PC-3 (cell line): ENCODE measurements around the gene OR5AK2. TPM values are rescaled to one million over a fixed set of nuclear protein-coding genes. Genes with fewer than 3 reads are reported as not detected.
"Not testable (repeated sequence)": the region's sequence is repeated elsewhere in the genome, so short reads cannot be mapped to it uniquely, and the experiment has no call there.

Source experiments
- ATAC-seq: fragments of 200-7000 bp; cut with Tn5 transposase; 2 replicates; pipeline ENCODE4 v1.9.1; 2020; ENCODE audit warnings: mild to moderate bottlenecking, moderate library complexity
- Bru-seq: library from RNA; stranded (reverse); fragments of 400-500 nt; gene quantifications from one replicate; lab custom pipeline; 2021; lab: Mats Ljungman, UMichigan
- BruChase-seq, 2 experiments: library from RNA; stranded (reverse); fragments of 400-500 nt; gene quantifications; one replicate each; lab custom pipeline; 2021; lab: Mats Ljungman, UMichigan
- BruUV-seq: library from RNA; stranded (reverse); fragments of 400-500 nt; replicated peaks from 2 replicates; lab custom pipeline; 2021; lab: Mats Ljungman, UMichigan
- CTCF ChIA-PET: fragments of 300-600 bp; sonication (Branson Sonifier 250); formaldehyde crosslinking; loops from one replicate; lab custom pipeline; 2022; ENCODE audit warnings: antibody characterized with exemption; lab: Charles Lee
- POLR2A ChIA-PET: fragments of 300-600 bp; sonication (Branson Sonifier 250); formaldehyde crosslinking; loops from one replicate; lab custom pipeline; 2022; ENCODE audit warnings: antibody characterized with exemption; ENCODE audit not compliant: unreplicated experiment; lab: Charles Lee
- DNase-seq: peaks from one replicate; pipeline ENCODE4 v3.0.0-alpha.2; 2015
- H2AFZ ChIP-seq: fragments of 300-600 bp; sonication (generic); 2 replicates; pipeline ENCODE4 v1.6.0; 2016; ENCODE audit warnings: antibody characterized with exemption, low read length
- H3F3A ChIP-seq: fragments of 300-600 bp; sonication (generic); one replicate; pipeline ENCODE4 v1.6.0; 2017; ENCODE audit warnings: antibody characterized with exemption, low read length, control low read depth, mild to moderate bottlenecking; ENCODE audit not compliant: unreplicated experiment
- H3K27ac ChIP-seq: fragments of 300-600 bp; sonication (generic); 2 replicates; pipeline ENCODE4 v1.5.1; 2016; ENCODE audit warnings: mild to moderate bottlenecking, low read length
- H3K27me3 ChIP-seq: fragments of 300-600 bp; sonication (generic); 2 replicates; pipeline ENCODE4 v1.6.1; 2016; ENCODE audit warnings: low read length, mixed read lengths
- H3K36me3 ChIP-seq: fragments of 300-600 bp; sonication (generic); 2 replicates; pipeline ENCODE4 v1.6.1; 2016; ENCODE audit warnings: low read depth, mixed run types, low read length, mixed read lengths
- H3K4me1 ChIP-seq: fragments of 300-600 bp; sonication (generic); 2 replicates; pipeline ENCODE4 v1.5.1; 2016; ENCODE audit warnings: low read length; ENCODE audit not compliant: insufficient read depth
- H3K4me2 ChIP-seq: fragments of 300-600 bp; sonication (generic); 2 replicates; pipeline ENCODE4 v1.6.0; 2016; ENCODE audit warnings: low read length
- H3K4me3 ChIP-seq: fragments of 300-600 bp; sonication (generic); 2 replicates; pipeline ENCODE4 v1.5.1; 2016; ENCODE audit warnings: mild to moderate bottlenecking, low read length, mixed read lengths
- H3K79me2 ChIP-seq: fragments of 300-600 bp; sonication (generic); 2 replicates; pipeline ENCODE4 v1.6.1; 2017; ENCODE audit warnings: low read length, mixed read lengths
- H3K9ac ChIP-seq: fragments of 300-600 bp; sonication (generic); 2 replicates; pipeline ENCODE4 v1.6.0; 2016; ENCODE audit warnings: mild to moderate bottlenecking, low read length
- H3K9me2 ChIP-seq: fragments of 300-600 bp; sonication (generic); replicated peaks from 2 replicates; pipeline ENCODE4 v1.6.1; 2016; ENCODE audit warnings: mixed run types, low read length, mixed read lengths
- H3K9me3 ChIP-seq: fragments of 300-600 bp; sonication (generic); 2 replicates; pipeline ENCODE4 v1.6.1; 2016; ENCODE audit warnings: low read length, mixed read lengths
- H4K20me1 ChIP-seq: fragments of 300-600 bp; sonication (generic); 2 replicates; pipeline ENCODE4 v1.6.1; 2016; ENCODE audit warnings: low read length, mixed read lengths
- CTCF ChIP-seq: fragments of 300-600 bp; sonication (generic); conservative IDR thresholded peaks from 2 replicates; pipeline ENCODE4 v1.5.1; 2017; ENCODE audit warnings: antibody characterized with exemption, low read depth, mild to moderate bottlenecking, low read length
- EZH2 ChIP-seq: fragments of 300-600 bp; sonication (generic); IDR thresholded peaks from one replicate; pipeline ENCODE4 v1.6.1; 2017; ENCODE audit warnings: antibody characterized with exemption, mild to moderate bottlenecking, low read length; ENCODE audit not compliant: unreplicated experiment
- EZH2phosphoT487 ChIP-seq: fragments of 300-600 bp; sonication (generic); IDR thresholded peaks from 2 replicates; pipeline ENCODE4 v1.6.1; 2018; ENCODE audit warnings: mild to moderate bottlenecking, antibody characterized with exemption, low read length, borderline replicate concordance
- intact Hi-C: fragments of 100-400 bp; cut with micrococcal nuclease; formaldehyde crosslinking; loops from 2 replicates; pipeline ENCODE4 v1.9.0; 2023
- long read RNA-seq: library from polyadenylated mRNA; unstranded; transcript quantifications from one replicate; pipeline ENCODE4 v2.0.0, GENCODE V29; 2021; ENCODE audit not compliant: unreplicated experiment
- total RNA-seq: library from RNA; depleted of rRNA; stranded (reverse); fragments of >200 nt; gene quantifications from 2 replicates; pipeline ENCODE4 v1.2.3, GENCODE V29; 2014; rRNA removed

The OR5AK2 gene, protein sequence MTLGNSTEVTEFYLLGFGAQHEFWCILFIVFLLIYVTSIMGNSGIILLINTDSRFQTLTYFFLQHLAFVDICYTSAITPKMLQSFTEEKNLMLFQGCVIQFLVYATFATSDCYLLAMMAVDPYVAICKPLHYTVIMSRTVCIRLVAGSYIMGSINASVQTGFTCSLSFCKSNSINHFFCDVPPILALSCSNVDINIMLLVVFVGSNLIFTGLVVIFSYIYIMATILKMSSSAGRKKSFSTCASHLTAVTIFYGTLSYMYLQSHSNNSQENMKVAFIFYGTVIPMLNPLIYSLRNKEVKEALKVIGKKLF
- not detected in 2 replicates for total RNA-seq
- not detected for Bru-seq, nascent RNA
- BruChase-seq, experiment 1, labeled RNA remaining after a 6-hour chase: not detected
- not detected for BruChase-seq, experiment 2, labeled RNA remaining after a 2-hour chase
- long read RNA-seq: 0 reads

- H3K27me3 ChIP-seq: peaks cover 13% of the 10 kb centered on the region
- H3K9me2 ChIP-seq: no peaks in the 10 kb centered on the region
- no peak within 1 kb of the TSS for H3K27ac ChIP-seq
- no peak for DNase-seq
- no peaks in the 10 kb centered on the region for H4K20me1 ChIP-seq
- BruUV-seq: no TSS peak
- no peaks in the 10 kb centered on the region for H3K36me3 ChIP-seq
- no peak within 1 kb of the TSS for H2AFZ ChIP-seq
- H3K4me3 ChIP-seq: no peak within 1 kb of the TSS
- TF ChIP-seq EZH2 (no peak), CTCF (no peak), EZH2phosphoT487 (no peak)
- no peak within 1 kb of the TSS for H3K4me2 ChIP-seq
- H3K4me1 ChIP-seq: no peaks in the 10 kb centered on the region
- POLR2A ChIA-PET: no interaction called here
- intact Hi-C loops: no loop called here
- no peak for ATAC-seq
- H3K79me2 ChIP-seq: no peaks in the 10 kb centered on the region
- CTCF ChIA-PET: no interaction called here
- no peak within 1 kb of the TSS for H3K9ac ChIP-seq
- H3K9me3 ChIP-seq: no peaks in the 10 kb centered on the region
- no peaks in the 10 kb centered on the region for H3F3A ChIP-seq
Observed at GRCh38 chr11:56988614-56989013, at the start of gene OR5AK2. TSS of gene OR5AK2 (plus strand) at chr11:56988914. CDS start at chr11:56988914, 0 bp downstream.

DNA sequence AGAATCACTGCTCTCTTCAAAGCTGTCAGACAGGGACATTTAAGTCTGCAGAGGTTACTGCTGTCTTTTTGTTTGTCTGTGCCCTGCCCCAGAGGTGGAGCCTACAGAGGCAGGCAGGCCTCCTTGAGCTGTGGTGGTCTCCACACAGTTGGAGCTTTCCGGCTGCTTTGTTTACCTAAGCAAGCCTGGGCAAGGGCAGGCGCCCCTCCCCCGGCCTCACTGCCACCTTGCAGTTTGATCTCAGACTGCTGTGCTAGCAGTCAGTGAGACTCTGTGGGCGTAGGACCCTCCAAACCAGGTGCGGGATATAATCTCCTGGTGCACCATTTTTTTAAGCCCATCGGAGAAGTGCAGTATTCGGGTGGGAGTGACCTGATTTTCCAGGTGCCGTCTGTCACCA lies 43.2 kb upstream of the OR5AK2 start:
- CTCF ChIA-PET, H3K27me3 ChIP-seq, ATAC-seq, DNase-seq, H3K4me1 ChIP-seq, BruUV-seq, H3K4me2 ChIP-seq, POLR2A ChIA-PET, H3K4me3 ChIP-seq, H3K79me2 ChIP-seq, H2AFZ ChIP-seq, H3K9me2 ChIP-seq, H3K9ac ChIP-seq, H3F3A ChIP-seq, H3K9me3 ChIP-seq, H3K27ac ChIP-seq, intact Hi-C loops, H4K20me1 ChIP-seq, H3K36me3 ChIP-seq: not testable (repeated sequence)

GRCh38 chr11:56948991-56949515 lies 39.7 kb upstream of the OR5AK2 start:
- Histone ChIP-seq H2AFZ (no peak overlapping the region), H3F3A (no peaks in the 10 kb centered on the region), H3K36me3 (no peaks in the 10 kb centered on the region), H3K4me3 (no peak overlapping the region), H3K9ac (no peak overlapping the region), H3K9me3 (no peaks in the 10 kb centered on the region), H3K27ac (no peak overlapping the region), H3K79me2 (no peaks in the 10 kb centered on the region), H4K20me1 (no peaks in the 10 kb centered on the region), H3K27me3 (no peaks in the 10 kb centered on the region), H3K4me2 (no peak overlapping the region), H3K4me1 (no peaks in the 10 kb centered on the region), H3K9me2 (no peaks in the 10 kb centered on the region)
- ATAC-seq: no peak
- intact Hi-C loops: no loop called here
- ChIA-PET CTCF (no interaction called here), POLR2A (no interaction called here)
- TF ChIP-seq EZH2: no peak
- no peak for TF ChIP-seq CTCF
- TF ChIP-seq EZH2phosphoT487: no peak
- no peak for DNase-seq
- no TSS peak for BruUV-seq
